NT2/D1 (cell line): ENCODE measurements around the gene ZNF282.

Source experiments
- SUZ12 ChIP-seq: IDR thresholded peaks from 2 replicates; pipeline ENCODE4 v1.6.1; 2011; ENCODE audit not compliant: insufficient read length, insufficient read depth; ENCODE audit errors: extremely low read depth
- YY1 ChIP-seq: IDR thresholded peaks from 2 replicates; pipeline ENCODE4 v1.6.1; 2011; ENCODE audit not compliant: insufficient read length, insufficient read depth
- ZNF274 ChIP-seq: IDR thresholded peaks from 2 replicates; pipeline ENCODE4 v1.6.1; 2011; ENCODE audit warnings: mild to moderate bottlenecking, low read depth, low read length

DNA sequence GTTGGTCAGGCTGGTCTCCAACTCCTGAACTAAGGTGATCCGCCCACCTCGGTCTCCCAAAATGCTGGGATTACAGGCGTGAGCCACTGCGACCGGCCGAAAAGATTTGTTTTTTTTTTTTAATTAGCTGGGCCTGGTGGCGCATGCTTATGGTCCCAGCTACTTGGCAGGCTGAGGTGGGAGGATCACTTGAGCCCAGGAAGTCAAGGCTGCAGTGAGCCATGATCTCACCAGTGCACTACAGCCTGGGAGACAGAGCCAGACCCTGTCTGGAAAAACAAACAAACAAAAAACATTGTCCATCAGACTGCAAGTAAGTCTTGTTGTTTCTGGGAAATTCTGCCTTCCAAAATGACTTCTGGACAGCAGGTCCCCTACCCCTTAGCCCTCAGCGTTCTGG is 27.8 kb downstream of the ZNF282 start:
- TF ChIP-seq SUZ12 (no peak), ZNF274 (no peak), YY1 (no peak)
